GM11168 (cell line): ENCODE results near the gene PTP4A1.
"Not testable (repeated sequence)": the region's sequence is repeated elsewhere in the genome, so short reads cannot be mapped to it uniquely, and the experiment has no call there.

Experiments used
- in situ Hi-C: fragments of 300-500 bp; cut with MboI; formaldehyde crosslinking; loops from one replicate; pipeline ENCODE4 v1.12.0; 2022; ENCODE audit warnings: low sequenced_read_pairs; ENCODE audit not compliant: unreplicated experiment

Gene PTP4A1

GRCh38 chr6:63572044-63572746, at the start of gene PTP4A1, which contains the start of gene LOC128125822:
PTP4A1 (plus strand) TSS chr6:63572480; CDS start chr6:63576881, 4,401 bp downstream.
LOC128125822 (plus strand) TSS chr6:63572480.
- in situ Hi-C loops = no loop called here

- in situ Hi-C loops = not testable (repeated sequence)
Observed at GRCh38 chr6:63522911-63523287, 49.4 kb upstream of the PTP4A1 start.

- in situ Hi-C loops = no loop called here
Observed at GRCh38 chr6:63523630-63524029, 48.6 kb upstream of the PTP4A1 start.

GRCh38 chr6:63525186-63525878, 46.9 kb upstream of the PTP4A1 start:
- in situ Hi-C loops = no loop called here

DNA sequence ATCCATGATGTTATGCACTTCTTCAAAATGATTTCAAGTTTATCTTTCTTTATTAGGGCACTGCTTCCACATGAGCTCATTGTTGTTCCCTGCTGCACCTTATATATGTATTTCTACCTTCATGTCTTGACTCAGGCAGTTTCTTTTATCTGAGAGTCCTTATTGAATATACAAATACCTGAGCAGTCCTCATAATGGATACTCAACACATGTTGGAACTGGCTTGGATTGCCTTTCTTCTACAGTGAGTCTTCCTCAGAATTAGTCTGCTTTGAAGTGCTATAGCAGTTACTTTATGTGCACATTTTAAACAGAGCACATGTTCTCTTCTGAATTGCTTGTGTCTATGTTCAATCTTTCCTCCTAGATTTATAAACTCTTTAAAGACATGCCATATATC, 45.3 kb upstream of the PTP4A1 start:
- in situ Hi-C loops = no loop called here

- in situ Hi-C loops = no loop called here
Observed at GRCh38 chr6:63527658-63528514, 44.4 kb upstream of the PTP4A1 start.

GRCh38 chr6:63529498-63529897, 42.8 kb upstream of the PTP4A1 start:
- in situ Hi-C loops = no loop called here

GRCh38 chr6:63530182-63530581, 42.1 kb upstream of the PTP4A1 start:
- in situ Hi-C loops = no loop called here

DNA sequence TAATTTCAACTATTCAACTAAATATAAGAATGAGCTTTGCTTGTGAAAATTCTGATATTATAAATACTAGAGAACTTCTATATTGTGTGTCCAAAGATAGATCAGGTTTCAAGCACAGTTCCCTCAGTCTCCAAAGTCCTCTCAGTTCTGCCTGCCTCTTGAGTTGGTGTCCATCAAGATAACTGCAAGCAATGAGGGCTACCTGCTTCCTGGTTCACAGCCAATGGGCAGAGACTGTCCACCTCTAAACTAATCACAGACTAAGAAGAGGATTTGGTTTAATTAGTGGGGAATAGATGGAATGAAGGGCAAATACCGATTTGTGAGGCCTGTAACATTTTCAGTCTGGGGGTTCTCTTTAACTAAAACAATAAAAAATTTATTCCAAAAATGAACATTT, 41.3 kb upstream of the PTP4A1 start:
- in situ Hi-C loops = no loop called here

- in situ Hi-C loops = no loop called here
Observed at GRCh38 chr6:63533026-63533425, 39.3 kb upstream of the PTP4A1 start.

DNA sequence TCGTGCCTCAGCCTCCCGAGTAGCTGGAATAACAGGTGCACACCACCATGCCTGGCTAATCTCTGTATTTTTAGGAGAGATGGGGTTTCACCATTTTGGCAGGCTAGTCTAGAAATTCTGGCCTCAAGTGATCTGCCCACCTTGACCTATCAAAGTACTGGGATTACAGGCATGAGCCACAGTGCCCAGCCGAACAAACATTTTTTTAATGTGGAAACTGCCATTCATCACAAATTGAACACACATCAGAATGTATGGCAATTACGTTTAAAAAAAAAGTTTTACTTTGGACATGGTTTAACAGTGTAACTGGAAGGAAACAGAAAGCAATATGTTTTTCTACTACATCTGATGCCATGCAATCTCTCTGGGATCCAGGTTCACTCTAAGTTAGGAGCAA, 38.3 kb upstream of the PTP4A1 start:
- in situ Hi-C loops = no loop called here

GRCh38 chr6:63537201-63537958, 34.9 kb upstream of the PTP4A1 start:
- in situ Hi-C loops = no loop called here

DNA sequence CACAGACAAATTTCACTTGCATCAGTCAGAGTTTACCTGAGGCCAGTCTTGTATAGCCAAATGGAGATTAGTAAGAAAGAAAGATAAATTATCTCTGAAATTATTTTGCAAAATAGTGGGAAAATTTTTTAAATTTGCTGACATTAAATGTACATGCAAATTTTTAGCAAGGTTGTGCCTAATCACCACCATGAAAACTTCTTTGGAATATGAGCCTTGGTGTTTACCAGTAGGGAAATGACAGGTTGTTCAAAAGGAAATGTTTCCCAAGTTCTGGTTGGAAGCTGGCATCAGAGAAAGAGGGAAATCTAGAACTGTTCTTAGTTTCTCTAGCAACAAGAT, 34.4 kb upstream of the PTP4A1 start:
- in situ Hi-C loops = no loop called here

GRCh38 chr6:63538550-63538949, 33.7 kb upstream of the PTP4A1 start:
- in situ Hi-C loops = no loop called here

DNA sequence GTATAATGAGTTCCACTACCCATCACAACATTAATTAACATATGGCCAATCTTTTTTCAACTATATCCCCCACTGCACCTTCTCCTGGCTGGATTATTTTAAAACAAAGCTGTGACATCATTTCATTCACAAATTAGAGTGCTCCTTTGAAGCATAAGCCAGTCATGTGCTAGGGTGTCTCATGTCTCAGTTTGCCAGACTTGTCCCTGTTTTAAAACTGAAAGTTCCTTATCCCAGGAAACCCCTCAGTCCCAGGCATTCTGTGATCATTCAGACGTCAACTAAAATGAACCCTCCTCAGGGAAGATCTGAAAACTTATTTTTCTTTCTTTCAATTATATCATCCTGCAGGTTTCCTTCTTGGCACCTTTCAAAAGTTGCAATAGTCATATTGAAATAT, 29.3 kb upstream of the PTP4A1 start:
- in situ Hi-C loops = no loop called here

DNA sequence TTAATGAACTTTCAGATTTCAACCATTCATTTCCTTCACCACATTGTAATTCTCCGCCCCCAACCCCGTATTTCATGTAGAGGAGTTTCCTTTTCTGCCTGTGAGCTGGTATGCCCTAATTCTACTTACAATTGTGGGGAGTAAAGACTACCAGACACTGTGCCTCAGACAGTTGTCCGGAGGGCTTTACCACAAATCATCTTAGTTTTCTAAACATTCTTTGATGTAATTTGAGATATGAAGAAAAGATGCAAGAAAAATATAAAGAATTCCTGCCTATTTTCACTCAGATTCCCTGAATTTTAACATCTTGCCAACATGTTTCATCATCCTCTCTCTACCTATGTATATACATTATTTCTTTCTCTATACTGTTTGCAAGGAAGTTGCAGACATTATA, 28.3 kb upstream of the PTP4A1 start:
- in situ Hi-C loops = no loop called here

- in situ Hi-C loops = no loop called here
Observed at GRCh38 chr6:63546236-63546635, 26.0 kb upstream of the PTP4A1 start.

- in situ Hi-C loops = no loop called here
Observed at GRCh38 chr6:63546697-63547096, 25.6 kb upstream of the PTP4A1 start.

GRCh38 chr6:63549076-63549475, 23.2 kb upstream of the PTP4A1 start:
- in situ Hi-C loops = no loop called here

GRCh38 chr6:63553208-63553607, 19.1 kb upstream of the PTP4A1 start:
- in situ Hi-C loops = no loop called here
